Stimulated activated CD4-positive, alpha-beta T cell treated with anti-CD3 and anti-CD28 coated beads, Interleukin-2, amount 100 ng/mL, for 4 hours (primary cell): ENCODE data around the gene MDM2.

Experiments
- DNase-seq: peaks from one replicate; pipeline ENCODE4 v3.0.0-alpha.2; 2020; ENCODE audit warnings: low read depth

MDM2 gene

DNA sequence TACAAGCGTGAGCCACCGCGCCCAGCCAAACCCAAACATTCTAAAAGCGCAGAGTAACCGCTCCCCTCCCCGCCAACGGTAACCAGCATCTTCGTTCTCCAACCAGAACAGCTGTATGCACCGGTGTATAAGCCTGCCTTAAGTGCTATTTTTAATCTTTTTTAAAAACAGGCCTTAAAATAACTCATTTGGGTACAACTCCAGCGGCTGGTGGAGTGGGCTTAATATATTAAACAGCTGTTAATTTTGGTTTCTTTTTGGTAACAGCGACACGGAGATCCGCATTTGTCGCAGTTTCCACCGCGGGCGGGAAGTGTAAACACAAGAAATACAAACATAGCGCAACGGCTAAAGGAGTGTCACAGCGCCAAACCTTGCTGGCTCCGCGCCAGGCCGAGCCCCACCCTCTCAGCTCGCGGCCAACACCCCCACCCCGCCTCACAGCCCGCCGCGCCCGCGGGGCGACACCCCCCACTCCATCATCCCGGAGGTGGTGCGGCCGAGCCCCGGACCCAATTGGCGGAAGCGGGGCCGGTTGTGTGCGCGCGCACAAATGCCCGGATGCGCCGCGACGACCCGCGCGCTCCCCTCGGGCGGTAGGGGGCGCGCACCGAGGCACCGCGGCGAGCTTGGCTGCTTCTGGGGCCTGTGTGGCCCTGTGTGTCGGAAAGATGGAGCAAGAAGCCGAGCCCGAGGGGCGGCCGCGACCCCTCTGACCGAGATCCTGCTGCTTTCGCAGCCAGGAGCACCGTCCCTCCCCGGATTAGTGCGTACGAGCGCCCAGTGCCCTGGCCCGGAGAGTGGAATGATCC lies at the start of gene MDM2:
TSS of gene MDM2 (plus strand) at position 602 of the 812 bp plus-strand sequence. CDS start 301 bp downstream, outside the sequence.
- DNase-seq, result peak; percentile 91

DNA sequence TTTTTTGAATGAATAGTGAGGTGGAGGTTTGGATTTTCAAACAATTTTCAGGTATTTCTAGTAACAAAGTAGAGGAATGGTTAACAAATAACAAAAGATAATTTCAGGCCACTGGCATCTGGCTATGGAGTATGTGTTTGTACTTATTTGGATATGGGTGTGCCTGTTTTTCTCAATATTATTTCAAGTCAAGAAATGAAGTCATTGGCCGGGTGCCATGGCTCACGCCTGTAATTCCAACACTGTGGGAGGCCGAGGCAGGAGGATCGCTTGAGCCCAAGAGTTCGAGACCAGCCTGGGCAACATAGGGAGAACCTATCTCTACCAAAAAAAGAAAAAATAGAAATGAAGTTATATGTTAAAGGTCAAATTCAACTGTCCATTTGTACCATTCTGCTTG lies 48.1 kb upstream of the MDM2 start:
- no peak for DNase-seq

DNA sequence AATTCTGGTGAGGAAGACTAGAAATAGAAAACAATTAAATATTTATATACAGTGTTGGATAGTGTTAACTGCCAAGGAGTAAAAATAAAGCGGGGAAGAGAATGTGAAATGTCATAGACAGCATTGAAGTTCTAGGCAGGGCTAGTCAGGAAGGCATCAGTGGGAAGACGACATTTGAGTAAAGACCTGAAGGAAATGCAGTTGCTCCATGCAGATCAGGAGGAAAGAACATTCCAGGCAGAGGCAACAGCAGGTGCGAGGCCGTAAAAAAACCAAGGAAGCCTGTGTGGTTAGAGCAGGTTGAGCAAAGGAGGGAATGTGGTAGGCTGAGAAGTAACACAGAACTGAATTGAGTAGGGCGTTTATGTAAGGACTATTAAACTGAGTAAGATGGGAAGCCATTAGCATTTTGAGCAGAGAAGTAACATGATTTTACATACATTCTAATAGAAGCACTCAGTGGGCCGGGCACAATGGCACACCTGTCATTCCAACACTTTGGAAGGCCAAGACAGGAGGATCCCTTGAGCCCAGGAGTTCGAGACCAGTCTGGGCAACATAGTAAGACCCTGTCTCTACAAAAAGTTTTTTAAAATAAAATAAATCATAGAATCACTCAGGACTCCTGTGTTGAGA lies 47.1 kb upstream of the MDM2 start:
- DNase-seq, result no peak

DNA sequence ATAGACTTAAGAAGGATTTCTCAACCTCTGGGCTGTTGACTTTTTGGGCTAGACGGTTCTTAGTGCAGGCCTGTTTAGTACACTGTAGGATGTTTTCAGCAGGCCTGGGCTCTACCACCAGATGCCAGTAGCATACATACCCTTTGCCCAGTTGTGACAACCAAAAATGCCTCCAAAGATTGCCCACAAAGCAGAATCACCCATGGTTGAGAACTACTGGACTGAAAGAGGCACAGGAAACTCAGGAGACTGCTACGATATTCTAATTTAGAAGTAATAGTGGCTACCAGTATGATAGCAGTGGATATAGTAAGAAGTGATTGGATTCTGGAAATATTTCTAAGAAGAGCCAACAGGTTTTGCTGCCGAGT lies 46.5 kb upstream of the MDM2 start:
- no peak for DNase-seq

DNA sequence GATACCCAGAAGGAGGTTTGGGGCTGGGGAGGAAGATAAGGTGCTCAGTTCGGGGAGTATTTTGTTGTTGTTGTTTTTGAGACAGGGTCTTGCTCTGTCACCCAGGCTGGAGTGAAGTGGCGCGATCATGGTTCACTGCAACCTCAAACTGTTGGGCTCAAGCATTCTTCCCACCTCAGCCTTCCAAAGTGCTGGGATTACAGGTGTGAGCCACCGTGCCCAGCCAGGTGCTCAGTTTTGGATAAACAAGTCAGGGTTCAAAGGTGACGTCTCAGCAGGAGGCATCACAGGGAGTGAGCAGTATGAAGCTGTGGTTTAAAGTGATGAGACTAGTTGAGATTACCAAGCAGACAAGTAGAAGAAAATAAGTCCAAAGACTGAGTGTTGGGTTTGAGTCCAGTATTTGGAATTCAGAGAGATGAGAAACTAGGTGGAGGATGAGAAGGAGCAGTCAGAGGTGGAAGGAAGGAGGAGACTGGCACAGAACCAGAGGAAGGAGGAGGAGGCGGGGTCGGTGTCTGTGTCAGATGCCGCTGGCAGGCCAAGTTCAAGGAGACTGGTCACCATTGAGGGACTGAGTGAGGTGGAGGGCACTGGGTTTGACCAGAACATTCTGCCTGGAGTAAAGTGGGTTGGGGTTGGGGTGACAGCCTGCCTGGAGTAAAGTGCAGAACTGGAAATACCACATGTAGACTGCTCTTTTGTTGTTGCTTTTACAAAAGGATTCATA lies 45.9 kb upstream of the MDM2 start:
- DNase-seq, result no peak

DNA sequence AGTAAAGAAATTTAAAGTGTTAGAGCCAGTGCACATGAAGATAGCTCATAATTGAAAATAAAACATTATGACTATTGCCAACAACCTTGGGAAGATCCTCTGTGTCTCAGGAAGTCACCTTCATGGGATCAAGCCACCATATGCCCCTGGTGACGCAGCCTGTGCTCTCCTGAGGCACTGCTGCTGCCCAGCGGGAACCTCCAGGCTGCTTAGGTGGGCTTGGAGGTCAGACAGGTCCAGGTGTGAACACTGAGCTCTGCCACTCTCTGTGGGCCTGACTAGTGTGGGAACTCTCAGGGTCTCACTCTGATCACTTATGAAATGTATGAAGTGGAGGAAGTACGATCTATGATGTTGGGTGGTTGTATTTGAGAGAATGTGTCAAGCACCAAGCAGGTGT lies 45.3 kb upstream of the MDM2 start:
- DNase-seq, result no peak

DNA sequence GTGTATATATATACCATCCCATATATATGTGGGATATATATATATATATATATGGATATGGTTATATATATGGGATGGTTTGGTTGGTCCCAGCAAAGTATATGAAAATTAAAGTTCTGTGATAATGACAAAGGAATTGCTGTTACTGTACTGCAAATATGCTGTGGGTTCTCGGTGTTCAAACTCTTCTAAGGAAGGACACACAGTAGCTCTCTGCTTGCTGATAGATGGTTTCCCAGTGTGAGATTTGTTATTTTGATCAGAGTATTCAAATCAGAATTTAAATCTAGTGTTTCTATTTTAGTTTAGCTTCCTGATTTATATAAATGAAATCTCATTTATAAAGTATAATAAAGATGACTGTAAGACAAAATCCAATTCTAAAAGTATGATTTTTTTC lies 42.3 kb upstream of the MDM2 start:
- no peak for DNase-seq

DNA sequence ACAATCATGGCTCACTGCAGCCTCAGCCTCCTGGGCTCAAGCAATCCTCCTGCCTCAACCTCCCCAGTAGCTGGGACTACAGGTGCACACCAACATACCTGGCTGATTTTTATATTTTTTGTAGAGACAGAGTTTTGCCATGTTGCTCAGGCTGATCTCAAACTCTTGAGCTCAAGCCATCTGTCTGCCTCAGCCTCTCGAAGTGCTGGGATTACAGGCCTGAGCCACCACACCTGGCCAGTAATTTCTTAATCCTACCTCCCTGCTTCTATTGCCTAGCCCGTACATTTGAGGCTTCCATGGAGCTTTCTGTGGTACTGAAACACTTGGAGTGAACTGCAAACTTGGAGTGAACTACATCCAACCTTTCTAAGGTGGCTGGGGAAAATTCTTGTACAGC lies 41.3 kb upstream of the MDM2 start:
- no peak for DNase-seq

DNA sequence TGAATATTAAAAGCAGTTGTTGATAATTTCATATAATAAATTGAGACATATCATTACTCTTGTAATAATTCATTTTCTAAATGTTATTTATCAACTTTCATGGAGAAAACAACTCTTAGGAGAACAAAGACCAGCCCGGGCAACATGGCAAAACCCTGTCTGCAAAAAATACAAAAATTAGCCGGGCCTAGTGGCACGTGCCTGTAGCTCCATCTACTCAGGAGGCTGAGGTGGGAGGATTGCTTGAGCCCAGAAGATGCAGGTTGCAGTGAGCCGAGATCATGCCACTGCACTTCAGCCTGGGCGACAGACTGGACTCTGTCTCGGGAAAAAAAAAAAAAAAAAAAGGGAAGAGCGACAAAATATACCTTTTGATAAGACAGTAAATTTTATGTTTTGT lies 40.8 kb upstream of the MDM2 start:
- DNase-seq, result no peak

DNA sequence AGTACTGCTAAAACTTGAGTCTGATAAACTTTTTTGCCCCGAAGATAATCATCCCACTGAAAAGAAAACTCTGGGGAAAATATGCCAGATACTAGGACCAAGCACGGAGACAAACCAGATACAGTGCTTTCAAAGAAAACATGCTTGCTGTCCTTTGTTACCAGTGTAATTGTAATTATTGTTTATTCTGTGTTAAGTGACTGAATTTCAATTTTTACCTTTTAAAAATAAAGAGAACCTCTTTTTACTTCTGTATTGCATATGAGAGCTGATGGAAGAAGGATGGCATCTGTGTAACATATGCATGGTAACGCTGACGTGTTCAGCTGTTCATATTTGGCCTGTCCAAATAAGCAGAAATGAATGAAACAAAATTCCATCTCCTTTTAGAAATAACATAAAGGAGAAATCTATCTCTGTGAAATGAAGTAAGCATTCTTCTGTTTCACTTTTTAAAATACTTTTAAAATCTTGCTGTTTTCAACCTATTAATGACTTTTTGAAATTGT lies 39.5 kb upstream of the MDM2 start:
- no peak for DNase-seq

DNA sequence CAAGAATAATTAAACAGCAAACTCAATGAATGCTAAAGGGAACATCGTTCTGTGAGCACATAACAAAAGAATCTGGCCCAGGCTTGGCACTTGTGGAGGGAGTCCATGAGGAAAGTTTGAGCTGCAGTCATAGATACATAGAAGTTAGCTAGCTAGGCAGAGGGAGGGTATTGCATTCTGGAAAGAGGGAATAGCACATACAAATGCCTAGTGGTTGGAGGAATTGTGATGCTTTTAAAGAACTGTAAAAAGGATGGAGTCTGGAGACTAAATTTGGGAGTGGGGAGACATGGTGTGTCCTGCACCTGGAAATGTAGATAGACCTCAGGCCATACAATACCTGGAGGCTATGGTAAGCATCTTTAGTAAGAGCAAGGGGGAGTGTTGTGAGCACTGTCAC lies 38.0 kb upstream of the MDM2 start:
- DNase-seq, result no peak

DNA sequence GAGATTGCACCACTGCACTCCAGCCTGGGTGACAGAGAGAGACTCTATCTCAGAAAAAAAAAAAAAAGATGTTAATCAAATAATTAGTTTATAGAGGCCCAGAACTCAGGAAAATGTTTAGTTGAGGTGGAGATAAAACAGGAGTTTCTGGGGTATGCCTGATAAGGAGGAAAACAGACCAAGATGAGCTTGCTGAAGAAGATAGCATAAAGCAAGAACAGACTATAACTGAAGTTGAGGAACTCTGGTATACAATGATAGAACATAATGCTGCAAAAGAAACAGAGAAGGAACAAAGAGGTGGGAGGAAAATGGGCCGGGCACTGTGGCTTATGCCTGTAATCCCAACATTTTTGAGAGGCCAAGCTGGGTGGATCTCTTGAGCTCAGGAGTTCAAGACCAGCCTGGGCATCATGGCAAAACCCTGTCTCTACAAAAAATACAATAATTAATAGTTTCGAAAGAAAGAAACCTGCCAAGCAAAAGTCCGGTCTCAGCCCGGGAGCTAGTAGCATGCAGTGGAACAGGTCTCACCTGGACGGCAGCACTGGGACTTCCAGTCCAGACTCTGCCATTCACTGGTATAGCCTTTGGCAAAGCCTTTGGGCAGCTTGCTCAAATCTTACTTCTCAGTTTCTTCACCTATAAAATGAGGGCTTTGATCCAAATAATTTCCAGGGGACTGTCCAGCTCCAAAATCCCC lies 36.6 kb upstream of the MDM2 start:
- DNase-seq, result no peak

DNA sequence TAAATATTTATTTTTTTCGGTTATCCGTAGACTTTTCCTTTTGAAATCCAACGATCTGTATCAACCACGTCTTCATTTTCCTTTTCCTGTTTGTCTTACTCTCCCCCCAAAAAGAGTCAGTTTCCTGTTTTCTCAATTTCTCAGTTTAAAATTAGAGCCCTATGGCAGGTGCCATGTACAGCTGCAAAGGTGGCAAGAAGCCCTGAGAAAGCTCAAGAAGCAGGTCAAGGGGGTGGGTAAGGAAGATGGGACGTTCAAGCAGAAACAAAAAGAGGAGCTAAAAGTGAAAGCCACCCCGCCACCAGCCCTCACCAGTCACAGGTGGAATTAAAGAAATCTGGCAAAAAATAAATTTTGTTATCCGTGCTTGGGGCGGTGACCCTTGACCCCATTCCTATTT lies 35.3 kb upstream of the MDM2 start:
- no peak for DNase-seq

DNA sequence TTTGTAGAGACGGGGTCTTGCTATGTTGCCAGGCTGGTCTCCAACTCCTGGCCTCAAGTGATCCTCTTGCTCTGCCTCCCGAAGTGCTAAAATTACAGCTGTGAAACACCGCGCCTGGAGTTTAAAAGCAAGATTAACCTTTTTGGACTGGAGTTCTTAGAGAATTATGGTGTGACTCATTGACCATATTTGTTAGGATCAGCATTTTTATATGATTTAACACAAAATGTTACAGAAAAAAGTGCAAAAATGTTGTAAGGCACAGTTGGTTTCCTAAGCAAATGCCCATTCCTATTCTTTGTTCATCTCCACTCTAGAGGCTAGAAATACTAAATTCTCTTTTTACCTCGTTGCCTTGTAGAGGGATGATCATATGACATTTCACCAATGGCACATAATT lies 34.4 kb upstream of the MDM2 start:
- DNase-seq, result no peak

DNA sequence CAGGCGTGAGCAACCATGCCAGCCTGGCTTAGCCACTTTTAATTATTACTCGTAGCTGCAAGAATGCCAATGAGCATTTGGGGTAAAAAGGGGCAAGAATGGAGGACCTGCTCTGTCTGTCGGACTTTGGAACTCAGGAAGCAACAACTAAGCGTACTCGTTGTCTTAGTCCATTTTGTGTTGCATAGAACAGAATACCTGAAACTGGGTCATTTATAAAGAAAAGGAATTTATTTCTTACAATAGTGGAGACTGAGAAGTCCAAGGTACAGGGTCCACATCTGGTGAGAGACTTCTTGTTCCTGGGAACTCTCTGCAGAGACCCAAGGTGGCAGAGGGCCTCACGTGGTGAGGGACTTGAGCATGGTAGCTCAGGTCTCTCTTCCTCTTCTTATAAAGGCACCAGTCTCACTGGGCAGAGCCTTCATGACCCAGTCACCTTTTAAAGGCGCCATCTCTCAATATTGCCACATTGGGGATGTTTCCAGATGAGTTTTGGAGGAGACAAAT lies 32.8 kb upstream of the MDM2 start:
- no peak for DNase-seq

DNA sequence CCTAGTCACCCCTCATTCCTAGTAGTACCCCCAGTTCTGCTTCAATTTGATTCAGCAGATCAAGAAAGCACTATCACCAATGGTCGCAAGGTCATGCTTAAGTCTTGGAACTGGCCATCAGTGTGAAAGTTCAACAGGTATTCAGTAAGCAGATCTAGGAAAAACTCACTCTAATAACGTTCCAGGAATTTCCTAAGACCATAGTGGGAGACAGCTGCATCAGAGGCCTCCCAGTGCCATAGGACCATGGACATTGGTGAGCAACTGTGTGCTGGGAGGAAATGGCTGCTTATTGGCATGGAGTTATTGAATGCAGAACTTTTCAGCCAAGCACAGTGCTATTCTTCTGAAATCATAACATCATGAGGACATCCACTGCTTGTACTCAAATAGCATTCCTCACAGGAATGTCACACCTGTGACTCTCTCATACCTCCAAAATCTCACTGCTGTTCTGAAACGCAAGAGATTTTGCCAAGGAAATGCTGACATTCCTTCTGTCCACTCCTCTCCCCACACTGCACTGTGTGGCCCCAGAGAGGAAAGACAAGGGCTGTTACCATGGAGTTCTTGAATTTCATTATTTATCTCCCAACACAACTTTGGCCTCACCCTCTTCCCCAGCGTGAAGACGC lies 30.9 kb upstream of the MDM2 start:
- DNase-seq, result no peak

DNA sequence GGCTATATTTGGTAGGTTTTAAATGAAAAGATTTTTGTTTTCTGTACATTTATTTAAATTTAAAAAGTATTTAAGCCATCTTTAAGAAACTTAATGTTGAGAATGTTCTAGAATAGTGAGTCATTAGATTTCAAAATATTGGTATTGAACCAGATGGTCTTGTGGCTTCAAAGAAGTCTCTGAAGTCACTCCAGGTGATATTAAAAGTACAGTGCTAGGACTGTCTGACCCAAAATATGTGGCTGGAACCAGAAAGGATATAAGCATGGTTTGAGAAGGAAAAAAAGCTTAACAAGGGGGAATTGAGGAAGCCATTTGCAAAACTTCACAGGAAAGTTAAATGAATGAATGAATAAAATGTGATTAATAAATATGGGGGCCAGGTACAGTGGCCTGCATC lies 28.7 kb upstream of the MDM2 start:
- no peak for DNase-seq

DNA sequence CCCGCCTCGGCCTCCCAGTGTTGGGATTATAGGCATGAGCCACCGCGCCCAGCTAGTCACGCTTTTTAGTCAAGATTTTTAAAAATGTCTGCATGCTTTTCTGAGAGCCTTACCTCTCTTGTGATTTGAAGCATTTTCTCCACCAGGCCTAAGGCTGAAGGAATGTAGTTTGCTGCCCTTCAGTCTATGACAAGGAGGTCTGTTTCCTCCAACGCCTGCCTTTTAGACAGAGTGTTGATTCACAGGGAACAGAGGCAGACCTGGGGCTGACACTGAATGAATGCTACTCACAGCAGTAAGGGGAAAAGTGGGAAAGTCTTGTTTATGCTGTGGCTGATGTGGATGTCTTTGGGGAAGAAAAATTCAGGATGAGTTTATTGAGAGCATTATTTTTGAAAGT lies 27.2 kb upstream of the MDM2 start:
- DNase-seq, result no peak

DNA sequence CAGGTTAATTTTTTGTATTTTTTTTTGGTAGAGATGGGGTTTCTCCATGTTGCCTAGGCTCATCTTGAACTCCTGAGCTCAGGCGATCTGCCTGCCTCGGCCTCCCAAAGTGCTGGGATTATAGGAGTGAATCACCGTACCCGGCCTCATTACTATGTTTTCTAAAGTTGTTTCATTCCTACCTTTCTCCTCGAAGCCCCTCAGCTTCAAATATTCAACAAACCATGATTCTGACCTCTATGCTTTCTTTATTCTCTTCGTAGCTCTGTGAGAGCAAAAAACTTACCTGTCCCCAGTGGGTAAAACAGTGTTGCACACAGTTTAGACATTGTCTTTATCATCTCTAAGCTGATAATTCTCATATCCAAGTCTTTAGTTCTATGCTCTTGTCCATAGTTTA lies 26.2 kb upstream of the MDM2 start:
- no peak for DNase-seq

DNA sequence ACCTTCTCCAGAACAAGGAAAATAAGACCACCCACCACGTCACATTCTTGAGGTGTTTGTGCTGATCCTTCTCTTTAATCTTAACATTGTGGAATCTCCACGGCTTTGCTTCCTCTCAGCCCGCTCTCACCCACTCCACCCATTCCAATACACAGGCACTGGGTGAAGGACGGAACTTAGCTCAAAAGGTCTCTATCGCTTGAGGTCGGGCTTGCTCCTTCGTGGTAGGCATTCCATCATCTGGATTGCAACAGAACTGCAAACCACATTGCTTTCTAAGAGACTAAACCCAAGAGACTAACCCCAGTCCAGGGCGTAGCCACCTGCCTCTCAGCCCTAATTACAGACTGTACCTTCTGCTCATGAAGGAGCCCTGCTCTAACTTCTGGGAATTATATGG lies 24.0 kb upstream of the MDM2 start:
- DNase-seq, result no peak

DNA sequence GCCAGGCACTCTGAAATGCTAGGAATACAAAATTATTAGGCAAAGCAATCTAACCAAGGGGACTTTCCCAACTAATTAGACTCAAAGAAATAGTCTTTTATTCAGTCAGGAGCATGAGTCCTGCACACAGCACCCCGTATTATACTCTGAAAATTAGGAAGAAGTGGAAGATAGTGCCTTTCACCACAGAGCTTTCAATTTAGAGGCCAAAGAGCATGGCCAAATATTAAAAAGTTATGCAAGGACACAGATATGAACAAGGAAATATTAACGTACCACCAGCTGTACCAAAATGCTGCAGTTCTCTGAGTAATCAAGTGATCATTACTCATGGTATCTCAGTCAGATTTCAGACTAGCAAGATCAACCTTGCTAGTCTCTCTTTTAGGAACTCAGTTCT lies 22.6 kb upstream of the MDM2 start:
- no peak for DNase-seq

DNA sequence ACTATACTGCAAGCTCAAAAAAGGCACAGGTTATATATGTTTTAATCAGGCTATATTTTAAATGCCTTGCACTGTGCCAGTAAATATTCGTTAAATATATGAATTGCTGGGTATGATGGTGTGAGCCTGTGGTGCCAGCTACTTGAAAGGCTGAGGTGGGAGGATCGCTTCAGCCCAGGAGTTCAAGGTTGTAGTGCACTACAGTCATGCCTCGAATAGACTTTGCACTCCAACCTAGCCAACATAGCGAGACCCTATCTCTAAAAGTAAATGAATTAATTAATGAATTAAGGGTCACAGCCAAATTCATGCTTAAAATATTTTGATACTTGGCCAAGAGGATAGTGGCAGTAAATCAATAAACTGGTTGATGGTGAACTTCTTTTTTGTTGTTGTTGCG lies 22.2 kb upstream of the MDM2 start:
- DNase-seq, result no peak
